ENCODE data around the gene LRRD1. TPM values are rescaled to one million over a fixed set of nuclear protein-coding genes. Genes with fewer than 3 reads are reported as not detected.

The LRRD1 gene
- total RNA-seq, 1 donor from 2014 or later: not detected

Small RNA genes within 50 kb of the gene (microRNA-seq; reads per million reads assigned to microRNA genes)
- not detected for gene MIR1285-1 (ENCODE audit: borderline number of aligned reads)

Other genes with a start within 250 kb of the LRRD1 start
- gene AKAP9, start 238.3 kb downstream of the LRRD1 start, total RNA-seq: 42.6 TPM
- 36.6 TPM for gene CYP51A1, start 44.7 kb downstream of the LRRD1 start, total RNA-seq
- gene KRIT1, start 66.8 kb upstream of the LRRD1 start, total RNA-seq: 29.0 TPM
- 66.9 TPM for gene ANKIB1, start 66.8 kb upstream of the LRRD1 start, total RNA-seq